H9 (cell line): ENCODE measurements around the gene GALNT7. TPM values are rescaled to one million over a fixed set of nuclear protein-coding genes. Genes with fewer than 3 reads are reported as not detected.
A peak's percentile ranks its signal among the peaks of the same experiment; 100 is the strongest.

Experiments used
- DNase-seq: peaks from one replicate; pipeline ENCODE4 v3.0.0-alpha.2; 2017
- H2AFZ ChIP-seq: one replicate; pipeline ENCODE4 v1.6.1; 2013; ENCODE audit warnings: mild to moderate bottlenecking, low read length, control low read depth, moderate library complexity
- H2AK5ac ChIP-seq: 2 replicates; pipeline ENCODE4 v1.6.1; 2013; ENCODE audit warnings: low read length, control low read depth, mixed read lengths; ENCODE audit not compliant: insufficient read length
- H2BK120ac ChIP-seq: one replicate; pipeline ENCODE4 v1.6.1; 2013; ENCODE audit warnings: low read depth, mild to moderate bottlenecking, low read length, control low read depth, inconsistent platforms; ENCODE audit not compliant: poor library complexity, severe bottlenecking
- H2BK12ac ChIP-seq: 2 replicates; pipeline ENCODE4 v1.6.1; 2013; ENCODE audit warnings: low read length, control low read depth, mixed read lengths, low read depth; ENCODE audit not compliant: insufficient read length
- H2BK15ac ChIP-seq: 2 replicates; pipeline ENCODE4 v1.6.1; 2013; ENCODE audit warnings: low read depth, low read length, control low read depth
- H2BK20ac ChIP-seq: one replicate; pipeline ENCODE4 v1.6.1; 2013; ENCODE audit warnings: low read depth, mild to moderate bottlenecking, low read length, control low read depth, inconsistent platforms; ENCODE audit not compliant: poor library complexity, severe bottlenecking
- H2BK5ac ChIP-seq: 2 replicates; pipeline ENCODE4 v1.6.1; 2013; ENCODE audit warnings: low read length, control low read depth, mixed read lengths; ENCODE audit not compliant: insufficient read length
- H3K14ac ChIP-seq: 2 replicates; pipeline ENCODE4 v1.6.1; 2013; ENCODE audit warnings: low read length, control low read depth; ENCODE audit not compliant: insufficient read depth
- H3K18ac ChIP-seq: 2 replicates; pipeline ENCODE4 v1.6.1; 2013; ENCODE audit warnings: low read depth, mild to moderate bottlenecking, mixed read lengths, low read length, control low read depth; ENCODE audit not compliant: insufficient read length
- H3K23ac ChIP-seq: 2 replicates; pipeline ENCODE4 v1.6.1; 2013; ENCODE audit warnings: low read length, control low read depth, mixed read lengths, low read depth; ENCODE audit not compliant: insufficient read length
- H3K23me2 ChIP-seq: 2 replicates; pipeline ENCODE4 v1.6.1; 2013; ENCODE audit warnings: low read depth, mild to moderate bottlenecking, mixed read lengths, low read length, control low read depth; ENCODE audit not compliant: insufficient read length, poor library complexity, severe bottlenecking
- H3K27ac ChIP-seq: 2 replicates; pipeline ENCODE4 v1.5.1; 2013; ENCODE audit warnings: low read length, control low read depth, mixed read lengths, low read depth; ENCODE audit not compliant: insufficient read length
- H3K27me3 ChIP-seq: 2 replicates; pipeline ENCODE4 v1.6.1; 2013; ENCODE audit warnings: low read length, control low read depth, inconsistent platforms; ENCODE audit not compliant: insufficient read depth
- H3K4ac ChIP-seq: 2 replicates; pipeline ENCODE4 v1.6.1; 2013; ENCODE audit warnings: low read depth, mild to moderate bottlenecking, control low read depth, inconsistent platforms, low read length, moderate library complexity
- H3K4me1 ChIP-seq: 2 replicates; pipeline ENCODE4 v1.6.1; 2013; ENCODE audit warnings: low read length, control low read depth, inconsistent platforms; ENCODE audit not compliant: insufficient read depth
- H3K4me2 ChIP-seq: 2 replicates; pipeline ENCODE4 v1.6.1; 2013; ENCODE audit warnings: low read length, control low read depth, mixed read lengths; ENCODE audit not compliant: insufficient read length, insufficient read depth
- H3K56ac ChIP-seq: 2 replicates; pipeline ENCODE4 v1.6.1; 2013; ENCODE audit warnings: low read depth, mild to moderate bottlenecking, mixed read lengths, low read length, control low read depth; ENCODE audit not compliant: insufficient read length
- H3K79me1 ChIP-seq: 2 replicates; pipeline ENCODE4 v1.6.1; 2013; ENCODE audit warnings: low read depth, mild to moderate bottlenecking, moderate library complexity, low read length, control low read depth, inconsistent platforms; ENCODE audit not compliant: insufficient read depth, poor library complexity, severe bottlenecking
- H3K79me2 ChIP-seq: 2 replicates; pipeline ENCODE4 v1.6.1; 2013; ENCODE audit warnings: low read length, control low read depth, inconsistent platforms; ENCODE audit not compliant: insufficient read depth
- H3K9ac ChIP-seq: 2 replicates; pipeline ENCODE4 v1.6.1; 2013; ENCODE audit warnings: low read length, control low read depth, mixed read lengths; ENCODE audit not compliant: insufficient read length; ENCODE audit errors: extremely low read depth
- H3K9me3 ChIP-seq: one replicate; pipeline ENCODE4 v1.6.1; 2013; ENCODE audit warnings: low read depth, low read length, inconsistent platforms; ENCODE audit not compliant: control insufficient read depth
- H3T11ph ChIP-seq: one replicate; pipeline ENCODE4 v1.6.1; 2013; ENCODE audit warnings: mild to moderate bottlenecking, low read length, control low read depth, inconsistent platforms
- H4K20me1 ChIP-seq: one replicate; pipeline ENCODE4 v1.6.1; 2013; ENCODE audit not compliant: control insufficient read depth, insufficient read length, insufficient read depth
- H4K5ac ChIP-seq: 2 replicates; pipeline ENCODE4 v1.6.1; 2013; ENCODE audit warnings: low read depth, mild to moderate bottlenecking, mixed read lengths, low read length, control low read depth; ENCODE audit not compliant: insufficient read length
- H4K8ac ChIP-seq: replicated peaks from 2 replicates; pipeline ENCODE4 v1.6.1; 2013; ENCODE audit warnings: low read length, control low read depth, mixed read lengths, low read depth; ENCODE audit not compliant: insufficient read length
- H4K91ac ChIP-seq: 2 replicates; pipeline ENCODE4 v1.6.1; 2013; ENCODE audit warnings: low read depth, mild to moderate bottlenecking, moderate library complexity, mixed read lengths, low read length, control low read depth; ENCODE audit not compliant: insufficient read length
- H3K27ac Mint-ChIP-seq, 3 experiments: 2 replicates in 2 of 3; 3 replicates in 1 of 3; pipeline ENCODE4 v1.8.0; 2020 to 2021; ENCODE audit warnings: mixed read lengths in 3 of 3, mild to moderate bottlenecking in 1 of 3, moderate library complexity in 1 of 3
- H3K27me3 Mint-ChIP-seq: 2 replicates; pipeline ENCODE4 v1.8.0; 2021; ENCODE audit warnings: low read depth, mild to moderate bottlenecking, moderate library complexity, mixed read lengths
- H3K36me3 Mint-ChIP-seq, 3 experiments: 2 replicates in 2 of 3; 3 replicates in 1 of 3; pipeline ENCODE4 v1.8.0; 2020 to 2021; ENCODE audit warnings: low read depth in 3 of 3, mixed read lengths in 3 of 3; ENCODE audit not compliant: insufficient read depth in 1 of 3
- H3K4me1 Mint-ChIP-seq, 2 experiments: 2 replicates each; pipeline ENCODE4 v1.8.0; 2020; ENCODE audit warnings: mixed read lengths in 2 of 2
- H3K4me3 Mint-ChIP-seq, 2 experiments: 2 replicates in 1 of 2; 3 replicates in 1 of 2; pipeline ENCODE4 v1.8.0; 2020 to 2021; ENCODE audit warnings: mild to moderate bottlenecking in 2 of 2, mixed read lengths in 2 of 2, moderate library complexity in 1 of 2
- H3K9me3 Mint-ChIP-seq, 2 experiments: 2 replicates in 1 of 2; 3 replicates in 1 of 2; pipeline ENCODE4 v1.8.0; 2020; ENCODE audit warnings: mild to moderate bottlenecking in 2 of 2, mixed read lengths in 2 of 2, moderate library complexity in 1 of 2
- CTCF ChIP-seq: fragments of 200-600 bp; sonication (generic); conservative IDR thresholded peaks from 3 replicates; pipeline ENCODE4 v1.8.0; 2021; ENCODE audit warnings: antibody characterized with exemption, mild to moderate bottlenecking
- WGBS: extraction: QIAGEN DNeasy Blood & Tissue Kit; methylation state at CpG from one replicate; pipeline ENCODE4 v1.1.7; 2013; ENCODE audit warnings: missing lambda C conversion rate, low lambda C conversion rate, mixed read lengths; ENCODE audit not compliant: insufficient read length; ENCODE audit errors: extremely low coverage; 5-methylcytosine and 5-hydroxymethylcytosine counted together
- total RNA-seq: library from RNA; stranded (reverse); gene quantifications from 2 replicates; pipeline ENCODE4 v1.2.1, GENCODE V29; 2021

Gene GALNT7
- total RNA-seq, 1 experiment from 2014 or later = 57.3 TPM

GRCh38 chr4:173214661-173215060 is 46.0 kb downstream of the GALNT7 start:
- Histone ChIP-seq H3K27ac (no peak overlapping the region), H3K23ac (no peak overlapping the region), H3K79me1 (no peaks in the 10 kb centered on the region), H3K9ac (no peak overlapping the region), H2BK5ac (no peak overlapping the region), H3K4me1 (peaks cover 4% of the 10 kb centered on the region; the same call in 1 of the 2 replicates), H3K56ac (no peak overlapping the region), H3K27me3 (no peaks in the 10 kb centered on the region), H2BK15ac (no peak overlapping the region), H4K8ac (no peak overlapping the region), H2BK120ac (no peak overlapping the region), H2AFZ (no peak overlapping the region), H3K4ac (no peak overlapping the region), H3K14ac (no peak overlapping the region), H4K91ac (no peak overlapping the region), H3T11ph (no peak overlapping the region), H3K4me2 (no peak overlapping the region), H2AK5ac (no peak overlapping the region), H3K79me2 (peaks cover 17% of the 10 kb centered on the region; the same call in 1 of the 2 replicates), H3K9me3 (no peaks in the 10 kb centered on the region), H2BK20ac (no peak overlapping the region), H2BK12ac (no peak overlapping the region), H4K20me1 (no peaks in the 10 kb centered on the region), H4K5ac (no peak overlapping the region), H3K23me2 (no peaks in the 10 kb centered on the region), H3K18ac (no peak overlapping the region)
- H3K4me3 Mint-ChIP-seq = no peak overlapping the region
- no peak for DNase-seq
- H3K9me3 Mint-ChIP-seq = peaks cover 1 to 3% of the 10 kb centered on the region in 2 experiments; a peak in 1 of 5 replicates
- H3K4me1 Mint-ChIP-seq = peaks cover 40 to 59% of the 10 kb centered on the region in 2 experiments
- peaks cover 4 to 6% (median 4%) of the 10 kb centered on the region in 3 experiments; a peak in 6 of 7 replicates for H3K36me3 Mint-ChIP-seq
- TF ChIP-seq CTCF = no peak
- peak overlapping the region in 1 of 3 experiments; percentile 2; a peak in 2 of 7 replicates for H3K27ac Mint-ChIP-seq
- WGBS = no CpG with 5 or more reads among the region's 2 CpGs
- no peaks in the 10 kb centered on the region for H3K27me3 Mint-ChIP-seq
